Mesendoderm (in vitro differentiated cells): Measurements from ENCODE around the gene TECPR2.
A peak's percentile ranks its signal among the peaks of the same experiment; 100 is the strongest.
"Not testable (repeated sequence)": the region's sequence is repeated elsewhere in the genome, so short reads cannot be mapped to it uniquely, and the experiment has no call there.

ENCODE experiments used
- DNase-seq: peaks from one replicate; pipeline ENCODE4 v3.0.0; 2013
- H2AK5ac ChIP-seq: 2 replicates; pipeline ENCODE4 v1.6.1; 2013; ENCODE audit warnings: low read length, inconsistent platforms
- H2BK120ac ChIP-seq: 2 replicates; pipeline ENCODE4 v1.6.1; 2013; ENCODE audit warnings: low read depth, mild to moderate bottlenecking, low read length, moderate library complexity, mixed read lengths
- H2BK15ac ChIP-seq: replicated peaks from 2 replicates; pipeline ENCODE4 v1.6.1; 2013; ENCODE audit warnings: low read depth, mild to moderate bottlenecking, moderate library complexity
- H2BK5ac ChIP-seq: 2 replicates; pipeline ENCODE4 v1.6.1; 2013; ENCODE audit warnings: low read length, inconsistent platforms
- H3K18ac ChIP-seq: 2 replicates; pipeline ENCODE4 v1.6.1; 2013; ENCODE audit warnings: mild to moderate bottlenecking, low read length, mixed read lengths
- H3K23ac ChIP-seq: one replicate; pipeline ENCODE4 v1.6.1; 2013; ENCODE audit warnings: low read length
- H3K27ac ChIP-seq: 2 replicates; pipeline ENCODE4 v1.5.1; 2013; ENCODE audit warnings: low read depth, mild to moderate bottlenecking, inconsistent platforms, low read length, moderate library complexity
- H3K27me3 ChIP-seq: 2 replicates; pipeline ENCODE4 v1.6.1; 2013; ENCODE audit warnings: low read length, control low read depth, mild to moderate bottlenecking, inconsistent platforms; ENCODE audit not compliant: insufficient read depth, poor library complexity
- H3K36me3 ChIP-seq: 2 replicates; pipeline ENCODE4 v1.6.1; 2013; ENCODE audit warnings: low read length, inconsistent platforms; ENCODE audit not compliant: control insufficient read depth, insufficient read depth
- H3K4ac ChIP-seq: one replicate; pipeline ENCODE4 v1.6.1; 2013; ENCODE audit warnings: low read depth, mild to moderate bottlenecking, low read length, moderate library complexity
- H3K4me1 ChIP-seq: 2 replicates; pipeline ENCODE4 v1.6.1; 2013; ENCODE audit warnings: low read depth, low read length, inconsistent platforms; ENCODE audit not compliant: control insufficient read depth
- H3K4me2 ChIP-seq: 2 replicates; pipeline ENCODE4 v1.6.1; 2013; ENCODE audit warnings: low read length
- H3K4me3 ChIP-seq: 2 replicates; pipeline ENCODE4 v1.5.1; 2013; ENCODE audit warnings: mild to moderate bottlenecking, low read length
- H3K56ac ChIP-seq: one replicate; pipeline ENCODE4 v1.6.1; 2013; ENCODE audit warnings: low read length
- H3K79me1 ChIP-seq: 2 replicates; pipeline ENCODE4 v1.6.1; 2013; ENCODE audit warnings: low read length, inconsistent platforms
- H3K79me2 ChIP-seq: 2 replicates; pipeline ENCODE4 v1.6.1; 2013; ENCODE audit warnings: mild to moderate bottlenecking, low read length; ENCODE audit not compliant: control insufficient read depth, insufficient read depth
- H3K9ac ChIP-seq: 2 replicates; pipeline ENCODE4 v1.6.1; 2013; ENCODE audit warnings: low read length, inconsistent platforms
- H4K5ac ChIP-seq: one replicate; pipeline ENCODE4 v1.6.1; 2013; ENCODE audit warnings: low read length
- H4K8ac ChIP-seq: one replicate; pipeline ENCODE4 v1.6.1; 2013; ENCODE audit warnings: low read depth, mild to moderate bottlenecking, control low read depth, low read length, moderate library complexity
- WGBS: extraction: QIAGEN DNeasy Blood & Tissue Kit; methylation state at CpG from one replicate; pipeline ENCODE4 v1.1.7; 2013; ENCODE audit warnings: low lambda C conversion rate, missing lambda C conversion rate; ENCODE audit not compliant: insufficient coverage; ENCODE audit errors: extremely low coverage; 5-methylcytosine and 5-hydroxymethylcytosine counted together

TECPR2 gene

GRCh38 chr14:102518063-102518648, 155.4 kb downstream of the TECPR2 start:
- no peak overlapping the region for H3K23ac ChIP-seq
- H3K79me1 ChIP-seq: no peaks in the 10 kb centered on the region
- H2BK5ac ChIP-seq: no peak overlapping the region
- H3K27ac ChIP-seq: no peak overlapping the region
- no peaks in the 10 kb centered on the region for H3K79me2 ChIP-seq
- H3K9ac ChIP-seq: no peak overlapping the region
- no peak for DNase-seq
- H2AK5ac ChIP-seq: no peak overlapping the region
- no CpG with 5 or more reads among the region's 8 CpGs for WGBS
- H3K4ac ChIP-seq: no peak overlapping the region
- H2BK15ac ChIP-seq: no peak overlapping the region
- no peaks in the 10 kb centered on the region for H3K27me3 ChIP-seq
- no peak overlapping the region for H2BK120ac ChIP-seq
- no peak overlapping the region for H3K4me3 ChIP-seq
- no peaks in the 10 kb centered on the region for H3K36me3 ChIP-seq
- H3K4me2 ChIP-seq: no peak overlapping the region
- H3K18ac ChIP-seq: no peak overlapping the region
- no peak overlapping the region for H4K8ac ChIP-seq
- peak overlapping the region; percentile 42 for H3K56ac ChIP-seq
- H3K4me1 ChIP-seq: no peaks in the 10 kb centered on the region
- no peak overlapping the region for H4K5ac ChIP-seq

DNA sequence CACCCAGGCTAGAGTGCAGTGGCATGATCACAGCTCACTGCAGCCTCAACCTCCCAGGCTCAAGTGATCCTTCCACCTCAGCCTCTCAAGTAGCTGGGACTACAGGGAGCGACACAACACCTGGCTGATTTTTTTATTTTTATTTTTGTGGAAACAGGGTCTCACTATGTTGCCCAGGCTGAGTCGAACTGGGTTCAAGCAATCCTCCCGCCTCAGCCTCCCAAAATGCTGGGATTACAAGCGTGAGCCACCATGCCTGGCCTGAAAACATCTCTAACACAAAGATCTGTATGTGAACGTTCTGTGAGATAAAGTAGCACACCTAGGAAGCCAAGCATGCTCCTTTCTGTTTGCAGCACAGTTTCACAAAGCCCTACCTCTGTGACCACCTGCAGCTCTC, 157.0 kb downstream of the TECPR2 start:
- H3K4ac ChIP-seq, DNase-seq, H2BK15ac ChIP-seq, H3K4me1 ChIP-seq, H3K4me2 ChIP-seq, H4K5ac ChIP-seq, H3K18ac ChIP-seq, H3K79me2 ChIP-seq, H3K27ac ChIP-seq, H3K27me3 ChIP-seq, H2BK120ac ChIP-seq, H2AK5ac ChIP-seq, H4K8ac ChIP-seq, H3K4me3 ChIP-seq, H3K79me1 ChIP-seq, H3K36me3 ChIP-seq, H2BK5ac ChIP-seq, H3K9ac ChIP-seq, H3K23ac ChIP-seq, H3K56ac ChIP-seq: not testable (repeated sequence)
- no CpG with 5 or more reads among the region's 5 CpGs for WGBS

DNA sequence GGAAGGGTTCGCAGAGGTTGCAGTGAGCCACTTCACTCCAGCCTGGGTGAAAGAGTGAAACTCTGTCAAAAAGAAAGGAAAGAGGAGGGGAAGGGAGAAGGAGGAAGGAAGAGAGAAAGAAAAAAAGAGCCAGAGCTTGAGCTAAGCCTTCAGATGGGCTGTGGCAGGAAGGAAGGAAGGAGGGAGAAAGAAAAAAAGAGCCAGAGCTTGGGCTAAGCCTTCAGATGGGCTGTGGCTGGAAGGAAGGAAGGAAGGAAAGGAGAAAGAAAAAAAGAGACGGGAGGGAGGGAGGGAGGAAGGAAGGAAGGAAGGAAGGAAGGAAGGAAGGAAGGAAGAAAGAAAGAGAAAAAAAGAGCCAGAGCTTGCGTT, 160.4 kb downstream of the TECPR2 start:
- H4K5ac ChIP-seq: no peak overlapping the region
- H3K36me3 ChIP-seq: no peaks in the 10 kb centered on the region
- H3K79me2 ChIP-seq: no peaks in the 10 kb centered on the region
- H3K4ac ChIP-seq: no peak overlapping the region
- no peak overlapping the region for H3K9ac ChIP-seq
- H2BK5ac ChIP-seq: no peak overlapping the region
- no CpG with 5 or more reads among the region's 3 CpGs for WGBS
- DNase-seq: no peak
- H3K56ac ChIP-seq: peak overlapping the region; percentile 49
- H3K27ac ChIP-seq: no peak overlapping the region
- no peak overlapping the region for H3K4me3 ChIP-seq
- no peak overlapping the region for H3K18ac ChIP-seq
- no peaks in the 10 kb centered on the region for H3K79me1 ChIP-seq
- H3K4me2 ChIP-seq: no peak overlapping the region
- no peak overlapping the region for H2BK15ac ChIP-seq
- no peak overlapping the region for H3K23ac ChIP-seq
- H2AK5ac ChIP-seq: no peak overlapping the region
- no peak overlapping the region for H2BK120ac ChIP-seq
- no peak overlapping the region for H4K8ac ChIP-seq
- no peaks in the 10 kb centered on the region for H3K27me3 ChIP-seq
- H3K4me1 ChIP-seq: no peaks in the 10 kb centered on the region

DNA sequence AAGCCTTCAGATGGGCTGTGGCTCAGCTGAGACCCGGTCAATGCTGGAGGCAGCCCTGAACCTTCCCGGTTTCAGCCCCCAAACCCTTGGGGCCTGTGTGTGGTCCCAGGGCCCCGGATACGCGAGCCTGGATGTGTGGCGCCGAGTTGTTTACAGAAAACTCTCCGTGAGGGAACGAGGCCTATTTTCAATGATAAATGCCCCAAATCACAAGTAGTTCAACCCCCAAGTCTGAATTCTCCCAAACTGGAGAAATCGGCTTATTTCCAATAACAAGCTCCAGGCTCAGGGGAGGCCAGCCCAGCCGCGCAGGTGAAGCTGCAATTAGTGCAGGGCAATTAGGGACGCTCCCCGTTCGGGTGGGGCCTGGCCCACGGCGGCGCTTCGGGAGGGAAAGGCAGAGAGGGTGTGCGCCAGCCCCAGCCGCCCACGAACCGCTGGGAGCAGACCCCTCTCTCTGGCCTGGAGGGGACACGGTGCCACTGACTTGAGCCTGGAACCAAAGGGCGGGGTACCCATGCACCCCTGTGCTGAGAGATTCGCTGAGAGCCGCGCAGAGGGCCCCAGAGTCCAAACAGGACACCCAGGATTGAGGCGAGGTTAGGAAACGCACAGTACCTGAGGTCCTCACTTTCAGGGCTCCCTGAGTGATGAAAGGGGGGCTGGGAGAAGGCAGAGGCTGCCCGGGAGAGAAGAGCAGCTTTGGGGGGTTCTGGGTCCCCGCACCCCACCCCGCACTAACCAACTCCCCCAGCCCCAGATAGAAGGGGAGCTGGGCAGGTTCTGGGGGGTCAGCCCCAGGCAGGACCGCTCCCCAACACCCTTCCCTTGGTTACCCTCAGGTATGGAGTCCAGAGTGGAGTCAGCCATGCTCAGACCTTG, 161.1 kb downstream of the TECPR2 start:
- WGBS: no CpG with 5 or more reads among the region's 34 CpGs
- Histone ChIP-seq H4K5ac (no peak overlapping the region), H3K9ac (no peak overlapping the region), H3K79me2 (no peaks in the 10 kb centered on the region), H3K27me3 (no peaks in the 10 kb centered on the region), H2BK120ac (no peak overlapping the region), H2AK5ac (no peak overlapping the region), H3K79me1 (no peaks in the 10 kb centered on the region), H3K4me2 (no peak overlapping the region), H3K23ac (no peak overlapping the region), H3K4ac (no peak overlapping the region), H3K4me3 (no peak overlapping the region), H3K56ac (no peak overlapping the region), H2BK5ac (no peak overlapping the region), H3K18ac (peak overlapping the region; percentile 44), H3K36me3 (no peaks in the 10 kb centered on the region), H3K27ac (no peak overlapping the region), H4K8ac (no peak overlapping the region), H3K4me1 (no peaks in the 10 kb centered on the region), H2BK15ac (no peak overlapping the region)
- DNase-seq: no peak

- Histone ChIP-seq H3K4ac (peak overlapping the region; percentile 48), H2BK120ac (no peak overlapping the region), H3K9ac (peak overlapping the region; percentile 73), H3K27ac (peak overlapping the region; percentile 55), H3K4me2 (peak overlapping the region; percentile 79), H3K4me1 (no peaks in the 10 kb centered on the region), H2AK5ac (no peak overlapping the region), H3K36me3 (no peaks in the 10 kb centered on the region), H3K4me3 (peak overlapping the region; percentile 42), H4K5ac (no peak overlapping the region), H4K8ac (no peak overlapping the region), H2BK15ac (no peak overlapping the region), H3K79me2 (no peaks in the 10 kb centered on the region), H3K56ac (peak overlapping the region; percentile 88), H3K27me3 (no peaks in the 10 kb centered on the region), H3K23ac (no peak overlapping the region), H3K18ac (peak overlapping the region; percentile 44), H2BK5ac (peak overlapping the region; percentile 8), H3K79me1 (no peaks in the 10 kb centered on the region)
- no CpG with 5 or more reads among the region's 32 CpGs for WGBS
- peak; percentile 100 for DNase-seq
Measured at GRCh38 chr14:102524451-102525218, 161.9 kb downstream of the TECPR2 start.
